Naive thymus-derived CD8-positive, alpha-beta T cell (primary cell): ENCODE data around the gene ABCA2. TPM values are rescaled to one million over a fixed set of nuclear protein-coding genes. Genes with fewer than 3 reads are reported as not detected.

Experiments
- ATAC-seq, 2 donors: fragments of 150-1000 bp; cut with Tn5 transposase in 1 of 2; sonication (Bioruptor Pico), chemical (Tn5 transposase) in 1 of 2; 1 replicate in 1 of 2; 2 replicates in 1 of 2; pipeline ENCODE4 v1.10.0; 2021; ENCODE audit warnings: mild to moderate bottlenecking in 2 of 2, moderate library complexity in 2 of 2
- POLR2A ChIA-PET: fragments of 350-600 bp; sonication (Branson Sonifier 250); formaldehyde crosslinking; loops from one replicate; lab custom pipeline; 2021; ENCODE audit warnings: antibody characterized with exemption; lab: Charles Lee
- DNase-seq, 10 donors: peaks; one replicate each; pipeline versions ENCODE4 v3.0.0 to v3.0.0-alpha.2; 2020 to 2022
- H3K27ac Mint-ChIP-seq, 10 donors: one replicate each; pipeline ENCODE4 v1.8.0; 2020 to 2022; ENCODE audit warnings: mild to moderate bottlenecking in 10 of 10, mixed read lengths in 10 of 10, moderate library complexity in 4 of 10, inconsistent platforms in 1 of 10
- H3K27me3 Mint-ChIP-seq, 5 donors: one replicate each; pipeline ENCODE4 v1.8.0; 2021 to 2022; ENCODE audit warnings: mixed read lengths in 5 of 5
- H3K36me3 Mint-ChIP-seq, 3 donors: one replicate each; pipeline ENCODE4 v1.8.0; 2020 to 2022; ENCODE audit warnings: mixed read lengths in 3 of 3, mild to moderate bottlenecking in 2 of 3, inconsistent platforms in 1 of 3
- H3K4me1 Mint-ChIP-seq, 4 donors: one replicate each; pipeline ENCODE4 v1.8.0; 2021 to 2022; ENCODE audit warnings: mixed read lengths in 4 of 4
- H3K4me3 Mint-ChIP-seq, 10 donors: one replicate each; pipeline ENCODE4 v1.8.0; 2020 to 2022; ENCODE audit warnings: mild to moderate bottlenecking in 10 of 10, mixed read lengths in 10 of 10, moderate library complexity in 6 of 10, inconsistent platforms in 1 of 10
- H3K9me3 Mint-ChIP-seq, 9 donors: one replicate each; pipeline ENCODE4 v1.8.0; 2020 to 2022; ENCODE audit warnings: mixed read lengths in 9 of 9, mild to moderate bottlenecking in 3 of 9, inconsistent platforms in 1 of 9, moderate library complexity in 1 of 9
- polyA plus RNA-seq, 3 donors: library from polyadenylated mRNA; unstranded; fragments of 300-500 nt; fragmentation: Illumina TruSeq; gene quantifications; one replicate each; pipeline ENCODE4 v1.2.3, GENCODE V29; 2021
- total RNA-seq, 8 experiments: library from RNA in 2 of 8; stranded (reverse) in 2 of 8; gene quantifications; one replicate each; pipeline ENCODE4 v1.2.3 and lab custom pipeline; 2021 to 2026

Gene ABCA2
- total and polyA plus RNA-seq, 5 experiments from 2014 or later, result 3.9 to 41.5 (median 9.4) TPM

DNA sequence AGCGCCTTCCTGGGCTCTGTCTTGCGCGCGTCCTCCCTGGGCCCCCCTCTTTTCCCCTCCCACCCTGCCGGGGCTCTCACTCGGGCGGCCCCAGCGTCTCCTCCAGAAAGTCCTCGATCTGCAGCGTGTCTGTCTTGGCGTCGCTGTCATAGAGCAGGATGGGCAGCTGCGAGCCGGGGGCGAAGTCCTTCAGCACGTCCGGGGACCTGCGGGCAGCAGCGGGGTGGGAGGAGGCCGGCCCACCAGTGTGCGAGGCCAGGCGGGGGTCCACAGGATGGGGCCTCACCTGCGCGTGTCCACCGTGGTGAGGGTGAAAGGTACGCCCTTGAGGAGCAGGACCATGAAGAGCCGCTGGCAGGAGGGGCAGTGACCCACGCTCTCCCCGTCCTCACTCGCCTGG lies 32.7 kb downstream of the ABCA2 start:
- POLR2A ChIA-PET, result interaction anchor here (1.0 to 9.3 kb wide), 13 partner anchors 10 to 205 kb away, joined by 3 to 113 read pairs (median 5); partner anchors contain the start of genes C8G, CCDC183, FBXW5 and FUT7
- no peaks in the 10 kb centered on the region for H3K9me3 Mint-ChIP-seq
- H3K27me3 Mint-ChIP-seq, result no peaks in the 10 kb centered on the region
- ATAC-seq (no peak), DNase-seq (no peak)
- H3K36me3 Mint-ChIP-seq, result peaks cover 0 to 5% (median 2%) of the 10 kb centered on the region in 3 donors
- peaks cover 21 to 60% (median 58%) of the 10 kb centered on the region in 4 donors for H3K4me1 Mint-ChIP-seq
- peak overlapping the region in 4 of 10 donors; percentile 30 to 56 (median 45) for H3K4me3 Mint-ChIP-seq
- peak overlapping the region in 3 of 10 donors; percentile 24 to 48 (median 36) for H3K27ac Mint-ChIP-seq

DNA sequence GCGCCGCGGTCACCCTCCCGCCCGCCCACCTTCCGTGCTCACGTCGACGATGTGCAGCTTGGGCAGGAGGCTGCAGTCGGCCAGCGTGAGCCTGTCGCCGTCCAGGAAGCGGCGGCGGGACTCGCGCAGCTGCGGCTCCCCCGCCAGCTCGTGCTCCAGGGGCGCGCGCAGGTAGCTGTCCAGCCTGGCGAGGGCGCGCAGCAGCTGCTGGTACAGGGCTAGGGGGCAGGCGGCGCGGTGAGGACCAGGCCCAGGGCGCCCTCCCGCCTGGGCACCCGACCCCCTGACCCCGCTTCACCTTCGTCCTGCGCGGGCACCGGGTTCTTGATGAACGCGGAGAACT lies 33.2 kb downstream of the ABCA2 start:
- DNase-seq, result no peak

DNA sequence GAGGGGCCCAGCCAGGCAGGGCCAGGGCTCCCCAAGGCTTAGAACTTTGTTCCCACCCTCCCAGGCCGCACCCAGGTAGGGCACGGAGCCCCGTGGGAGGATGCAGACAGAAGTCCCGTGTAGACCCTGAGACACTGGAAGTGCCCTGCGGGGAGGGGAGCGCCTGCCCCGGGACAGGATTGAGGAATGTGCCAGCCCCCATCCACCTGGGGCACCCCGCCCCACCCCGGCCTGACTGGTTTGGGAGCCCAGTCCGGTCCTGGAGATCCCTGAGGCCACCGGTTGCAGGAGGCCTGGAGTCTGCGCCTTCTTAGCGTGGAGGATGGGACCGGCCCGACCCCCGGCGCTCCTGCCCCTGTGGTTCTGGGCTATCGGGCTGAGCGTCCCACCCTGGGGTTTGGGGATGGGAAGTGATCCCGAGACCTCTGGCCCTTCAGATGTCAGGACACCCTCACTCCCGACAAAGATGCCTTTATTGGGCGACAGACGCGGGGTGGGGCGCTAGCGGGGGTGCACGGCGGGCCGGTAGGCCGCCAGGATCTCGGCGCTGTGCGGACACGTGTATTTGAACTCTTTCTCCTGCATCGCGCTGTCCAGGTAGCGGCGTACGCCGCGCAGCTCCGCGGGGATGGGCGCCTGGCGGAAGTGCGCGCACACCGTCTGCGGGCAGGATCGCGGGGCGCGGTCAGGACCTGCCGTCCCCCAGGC lies 33.7 kb downstream of the ABCA2 start:
- H3K27ac Mint-ChIP-seq, result peak overlapping the region in 5 of 10 donors; percentile 64 to 96 (median 91)
- peak overlapping the region; percentile 42 to 93 (median 88) for H3K4me3 Mint-ChIP-seq
- DNase-seq (no peak), ATAC-seq (no peak)
- peaks cover 17 to 54% (median 50%) of the 10 kb centered on the region in 4 donors for H3K4me1 Mint-ChIP-seq
- POLR2A ChIA-PET, result interaction anchor here (0.6 to 9.3 kb wide), 7 partner anchors 7 to 514 kb away, joined by 4 to 113 read pairs (median 10); partner anchors contain the start of genes AJM1, C8G, FBXW5 and PTGDS
- H3K36me3 Mint-ChIP-seq, result peaks cover 0 to 5% (median 2%) of the 10 kb centered on the region in 3 donors
- H3K27me3 Mint-ChIP-seq, result no peaks in the 10 kb centered on the region
- no peaks in the 10 kb centered on the region for H3K9me3 Mint-ChIP-seq

More for the DNA sequence above, 33.2 kb downstream of the ABCA2 start:
- Mint-ChIP-seq H3K36me3 (peaks cover 0 to 5% (median 2%) of the 10 kb centered on the region in 3 donors), H3K9me3 (no peaks in the 10 kb centered on the region), H3K4me1 (peaks cover 17 to 55% (median 54%) of the 10 kb centered on the region in 4 donors), H3K27me3 (no peaks in the 10 kb centered on the region), H3K4me3 (peak overlapping the region in 1 of 10 donors; percentile 43), H3K27ac (peak overlapping the region in 1 of 10 donors; percentile 70)
- no peak for ATAC-seq
- POLR2A ChIA-PET, result interaction anchor here (1.6 to 9.3 kb wide), 3 partner anchors 40 to 48 kb away, joined by 4 to 113 read pairs (median 16); partner anchors contain the start of genes C8G and FBXW5

DNA sequence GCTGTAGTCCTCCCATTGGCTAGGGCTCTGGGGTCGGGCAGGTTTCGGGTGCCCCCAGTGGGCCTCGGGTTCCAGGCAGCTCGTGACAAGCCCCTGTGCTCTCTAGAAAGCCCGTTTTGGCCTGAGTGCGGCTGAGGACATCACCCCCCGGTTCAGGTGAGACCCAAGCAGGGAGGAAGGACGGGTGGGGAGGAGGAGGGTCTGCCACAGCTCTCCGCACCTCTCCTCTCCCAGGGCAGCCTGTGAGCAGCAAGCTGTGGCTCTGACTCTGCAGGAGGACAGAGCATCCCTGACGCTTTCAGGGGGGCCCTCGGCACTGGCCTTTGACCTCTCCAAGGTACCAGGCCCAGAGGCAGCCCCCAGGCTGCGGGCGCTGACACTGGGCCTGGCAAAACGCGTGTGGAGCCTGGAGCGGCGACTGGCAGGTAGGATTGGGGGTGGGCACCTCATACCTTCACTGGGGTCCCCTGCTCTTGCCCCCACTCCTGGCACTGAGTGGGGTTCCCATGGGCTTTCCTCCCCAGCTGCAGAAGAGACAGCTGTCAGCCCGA lies 35.1 kb downstream of the ABCA2 start:
- H3K4me3 Mint-ChIP-seq, result peak overlapping the region; percentile 84 to 93 (median 88)
- no peaks in the 10 kb centered on the region for H3K9me3 Mint-ChIP-seq
- POLR2A ChIA-PET, result interaction anchor here (0.6 to 9.3 kb wide), 21 partner anchors 9 to 248 kb away, joined by 3 to 113 read pairs (median 5); partner anchors contain the start of genes ABCA2, AJM1, C8G and EDF1
- ATAC-seq (no peak), DNase-seq (peak in 1 of 10 donors; percentile 59)
- H3K4me1 Mint-ChIP-seq, result peaks cover 10 to 48% (median 39%) of the 10 kb centered on the region in 4 donors
- H3K36me3 Mint-ChIP-seq, result peaks cover 0 to 5% (median 2%) of the 10 kb centered on the region in 3 donors
- peak overlapping the region; percentile 78 to 96 (median 92) for H3K27ac Mint-ChIP-seq
- H3K27me3 Mint-ChIP-seq, result peaks cover 0 to 4% (median 0%) of the 10 kb centered on the region in 5 donors

DNA sequence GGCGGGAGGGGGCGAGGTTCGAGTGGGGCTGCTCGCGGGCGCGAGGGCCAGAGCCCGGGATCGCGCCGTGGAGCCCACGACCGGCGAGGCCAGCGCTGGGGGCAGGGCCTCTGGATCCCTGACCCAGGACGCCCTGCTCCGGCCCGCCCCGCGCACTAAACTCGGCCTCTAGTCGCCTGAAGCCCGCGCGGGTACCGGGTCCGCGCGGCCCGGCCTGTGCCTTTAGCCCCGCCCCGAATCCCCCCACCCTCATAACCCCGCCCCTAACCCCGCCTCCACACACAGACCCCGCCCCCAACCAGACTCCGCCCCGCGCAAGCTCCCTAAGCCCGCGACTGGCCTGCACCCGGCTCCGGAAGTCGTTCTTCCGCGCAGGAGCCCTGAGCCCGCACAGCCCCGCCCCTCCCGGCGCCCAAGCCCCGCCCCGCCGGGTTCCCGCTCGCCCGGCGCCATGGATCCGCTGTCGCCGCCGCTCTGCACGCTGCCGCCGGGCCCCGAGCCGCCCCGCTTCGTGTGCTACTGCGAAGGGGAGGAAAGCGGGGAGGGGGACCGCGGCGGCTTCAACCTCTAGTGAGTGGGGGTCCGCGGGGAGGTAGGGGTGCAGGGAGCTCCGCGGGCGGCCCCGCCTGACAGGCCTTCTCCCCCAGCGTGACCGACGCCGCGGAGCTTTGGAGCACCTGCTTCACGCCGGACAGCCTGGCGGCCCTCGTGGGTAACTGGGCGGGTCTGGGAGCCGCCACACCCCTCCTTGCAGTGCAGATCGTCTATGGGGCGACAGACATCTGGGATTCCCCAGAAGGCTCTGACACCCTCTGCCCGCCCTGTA lies 35.8 kb downstream of the ABCA2 start, which contains the start of gene PAXX:
PAXX (plus strand) TSS at position 430 of the 826 bp plus-strand sequence; CDS start at position 452, 22 bp downstream.
- Mint-ChIP-seq H3K4me1 (peaks cover 7 to 42% (median 34%) of the 10 kb centered on the region in 4 donors), H3K4me3 (peak within 1 kb of the TSS; percentile 84 to 93 (median 88)), H3K9me3 (no peaks in the 10 kb centered on the region), H3K36me3 (peaks cover 0 to 5% (median 2%) of the 10 kb centered on the region in 3 donors), H3K27me3 (peaks cover 0 to 7% (median 0%) of the 10 kb centered on the region in 5 donors), H3K27ac (peak within 1 kb of the TSS; percentile 78 to 96 (median 92))
- DNase-seq (peak; percentile 86 to 97 (median 92)), ATAC-seq (peak; percentile 80 to 83)
- POLR2A ChIA-PET, result interaction anchor here (0.6 to 9.3 kb wide), 24 partner anchors 9 to 231 kb away, joined by 3 to 113 read pairs (median 6); partner anchors contain the start of genes ABCA2, AJM1, C8G and EDF1

DNA sequence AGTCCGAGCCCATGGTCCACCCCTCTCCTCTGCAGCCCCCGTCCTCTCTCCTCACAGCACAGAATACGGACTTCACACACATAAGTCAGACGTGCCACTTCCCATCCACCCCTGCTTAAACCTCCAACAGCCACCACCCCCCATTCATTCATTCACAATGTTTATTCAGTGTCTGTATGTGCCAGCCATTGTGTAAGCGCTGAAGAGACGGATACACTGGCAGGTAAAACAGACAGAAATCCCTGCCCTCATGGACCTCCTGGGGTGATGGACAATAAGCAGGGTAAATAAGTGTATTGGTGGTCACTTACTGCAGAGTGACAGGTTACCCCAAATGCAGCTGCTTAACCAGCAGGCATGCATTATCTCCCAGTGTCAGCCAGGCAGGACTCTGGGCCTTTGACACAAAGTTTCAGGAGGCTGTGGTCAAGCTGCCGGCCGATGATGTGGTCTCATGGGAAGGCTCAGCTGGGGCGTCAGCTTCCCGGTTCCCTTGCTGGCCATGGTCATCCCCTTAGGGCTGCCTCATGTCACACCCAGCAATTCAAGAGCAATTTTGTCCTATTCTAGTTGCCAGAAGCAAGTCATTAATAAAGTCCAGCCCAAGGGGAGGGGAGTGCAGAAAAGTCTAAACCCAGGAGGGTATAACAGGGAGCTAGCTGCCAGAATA lies 37.7 kb downstream of the ABCA2 start:
- Mint-ChIP-seq H3K36me3 (peaks cover 0 to 5% (median 2%) of the 10 kb centered on the region in 3 donors), H3K27me3 (peaks cover 0 to 11% (median 0%) of the 10 kb centered on the region in 5 donors), H3K4me3 (peak overlapping the region; percentile 56 to 91 (median 84)), H3K27ac (peak overlapping the region in 7 of 10 donors; percentile 11 to 87 (median 74)), H3K4me1 (peaks cover 7 to 29% (median 23%) of the 10 kb centered on the region in 4 donors), H3K9me3 (no peaks in the 10 kb centered on the region)
- POLR2A ChIA-PET, result interaction anchor here (4.1 to 9.3 kb wide), 2 partner anchors 14 to 43 kb away, joined by 45 to 113 read pairs; partner anchors contain the start of genes C8G, FBXW5 and PTGDS
- no peak for DNase-seq
- no peak for ATAC-seq

DNA sequence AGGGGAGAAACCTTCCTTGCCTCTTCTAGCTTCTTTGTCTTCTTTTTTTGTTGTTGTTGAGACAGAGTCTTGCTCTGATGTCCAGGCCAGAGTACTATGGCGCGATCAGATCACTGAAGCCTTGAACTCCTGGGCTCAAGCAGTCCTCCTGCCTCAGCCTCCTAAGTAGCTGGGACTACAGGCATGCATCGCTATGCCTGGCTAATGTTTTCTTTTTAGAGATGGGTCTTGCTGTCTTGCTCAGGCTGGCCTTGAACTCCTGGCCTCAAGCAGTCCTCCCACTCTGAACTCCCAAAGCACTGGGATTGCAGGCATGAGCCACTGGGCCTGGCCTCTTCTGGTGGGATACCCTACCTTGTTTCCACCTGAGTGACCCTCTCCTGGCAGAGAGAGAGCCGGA lies 39.2 kb downstream of the ABCA2 start:
- Mint-ChIP-seq H3K9me3 (no peaks in the 10 kb centered on the region), H3K36me3 (peaks cover 0 to 4% (median 2%) of the 10 kb centered on the region in 3 donors), H3K4me3 (no peak overlapping the region), H3K27ac (peak overlapping the region in 1 of 10 donors; percentile 70), H3K27me3 (peaks cover 2 to 14% (median 7%) of the 10 kb centered on the region in 5 donors), H3K4me1 (peaks cover 10 to 31% (median 25%) of the 10 kb centered on the region in 4 donors)
- DNase-seq (no peak), ATAC-seq (no peak)
- POLR2A ChIA-PET, result interaction anchor here (0.6 to 1.3 kb wide), 3 partner anchors 8 to 34 kb away, joined by 4 to 5 read pairs (median 4); partner anchors contain the start of gene CLIC3

DNA sequence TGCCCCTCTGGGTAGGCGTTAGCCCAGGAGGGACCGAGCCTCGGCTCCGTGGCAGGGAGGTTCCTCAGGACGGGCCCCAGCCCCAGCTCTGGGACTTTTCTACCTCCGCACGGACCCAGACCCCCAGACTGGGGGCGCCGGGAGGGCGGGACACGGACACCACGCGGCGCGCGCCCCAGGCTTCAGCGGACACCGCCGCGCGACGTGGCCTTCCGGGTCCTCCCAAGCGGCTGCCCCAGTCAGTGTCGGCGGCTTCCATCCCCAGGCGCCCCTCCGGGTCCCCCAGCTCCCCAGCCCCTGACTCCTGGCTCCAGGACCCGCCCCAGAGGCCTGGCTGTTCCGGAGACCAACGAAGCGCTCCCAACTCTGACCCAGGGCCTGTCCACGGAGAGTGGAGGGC lies 42.2 kb downstream of the ABCA2 start:
- peak overlapping the region in 5 of 10 donors; percentile 29 to 79 (median 46) for H3K4me3 Mint-ChIP-seq
- H3K27me3 Mint-ChIP-seq, result peaks cover 3 to 27% (median 13%) of the 10 kb centered on the region in 5 donors
- POLR2A ChIA-PET, result interaction anchor here (1.0 to 1.7 kb wide), 5 partner anchors 9 to 40 kb away, joined by 3 to 6 read pairs (median 5); partner anchors contain the start of genes LCN12 and PTGDS
- no peaks in the 10 kb centered on the region for H3K36me3 Mint-ChIP-seq
- H3K9me3 Mint-ChIP-seq, result no peaks in the 10 kb centered on the region
- H3K27ac Mint-ChIP-seq, result no peak overlapping the region
- no peak for DNase-seq
- peak in 1 of 2 donors; percentile 15 for ATAC-seq
- H3K4me1 Mint-ChIP-seq, result peaks cover 3 to 13% (median 10%) of the 10 kb centered on the region in 4 donors

DNA sequence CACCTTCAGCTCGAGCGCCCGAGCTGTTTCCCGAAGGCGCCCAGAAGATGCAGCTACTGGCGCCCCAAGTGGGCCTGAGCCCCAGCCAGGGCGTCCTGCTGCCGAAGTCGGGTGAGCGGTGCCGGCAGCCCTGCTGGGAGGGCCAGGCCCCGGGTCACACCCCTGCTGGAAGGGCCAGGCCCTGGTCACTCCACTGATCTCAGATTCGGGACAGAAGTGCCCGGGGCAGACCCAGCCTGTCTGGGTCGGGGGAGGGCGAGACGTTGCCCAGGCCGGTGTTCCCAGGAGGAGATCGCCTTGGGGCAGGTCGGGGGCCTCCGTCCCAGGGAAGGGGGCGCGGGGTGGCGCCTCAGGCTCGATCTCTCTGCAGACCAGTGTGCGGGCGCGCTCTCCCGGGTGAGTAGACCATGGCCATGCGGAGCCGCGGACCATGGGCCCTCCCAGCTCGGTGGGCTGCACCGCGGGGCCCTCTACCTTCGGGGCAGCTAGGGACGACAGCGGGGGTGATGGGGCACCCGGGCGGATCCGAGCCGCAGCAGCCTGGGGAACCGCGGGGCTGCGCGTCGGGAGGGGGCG lies 42.9 kb downstream of the ABCA2 start:
- Mint-ChIP-seq H3K27me3 (peaks cover 3 to 27% (median 13%) of the 10 kb centered on the region in 5 donors), H3K4me1 (peaks cover 3 to 9% (median 8%) of the 10 kb centered on the region in 4 donors), H3K4me3 (peak overlapping the region in 7 of 10 donors; percentile 24 to 84 (median 63)), H3K27ac (no peak overlapping the region), H3K36me3 (no peaks in the 10 kb centered on the region), H3K9me3 (no peaks in the 10 kb centered on the region)
- ATAC-seq (peak; percentile 71 to 73), DNase-seq (no peak)
- POLR2A ChIA-PET, result interaction anchor here (1.5 to 1.7 kb wide), 3 partner anchors 8 to 34 kb away, joined by 5 to 6 read pairs (median 5); partner anchors contain the start of gene PTGDS

DNA sequence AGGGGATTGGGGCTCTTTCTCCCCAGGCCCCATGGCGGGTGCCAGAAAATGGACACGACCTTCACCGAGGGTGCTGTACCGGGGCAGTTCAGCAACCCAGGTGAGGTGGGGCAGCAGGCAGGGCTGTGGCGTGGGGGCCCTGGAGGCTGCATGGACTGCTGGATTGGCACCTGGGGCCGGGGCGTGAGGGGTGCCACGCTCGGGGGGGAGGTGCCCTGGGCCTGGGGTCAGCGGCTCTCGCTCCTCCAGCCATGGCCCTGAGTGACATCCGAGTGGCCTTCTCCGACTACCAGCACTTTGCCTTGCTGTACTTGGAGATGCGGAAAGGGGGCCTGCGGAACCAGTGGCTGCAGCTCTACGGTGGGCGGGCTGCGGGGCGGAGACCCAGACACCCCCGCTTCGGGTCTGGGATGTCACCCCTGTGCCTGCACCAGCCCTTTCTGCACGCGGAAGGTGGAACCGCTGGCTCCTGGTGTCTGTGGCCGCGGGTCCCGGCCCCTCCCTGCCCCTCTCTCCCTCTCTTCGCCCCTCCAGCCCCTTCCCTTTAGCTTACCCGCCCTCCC lies 43.5 kb downstream of the ABCA2 start:
- DNase-seq (no peak), ATAC-seq (peak; percentile 64 to 68)
- Mint-ChIP-seq H3K27ac (no peak overlapping the region), H3K27me3 (peaks cover 3 to 27% (median 13%) of the 10 kb centered on the region in 5 donors), H3K9me3 (no peaks in the 10 kb centered on the region), H3K4me1 (peaks cover 3 to 9% (median 8%) of the 10 kb centered on the region in 4 donors), H3K4me3 (peak overlapping the region in 7 of 10 donors; percentile 24 to 84 (median 63)), H3K36me3 (no peaks in the 10 kb centered on the region)
- POLR2A ChIA-PET, result interaction anchor here (1.5 to 1.7 kb wide), 3 partner anchors 8 to 34 kb away, joined by 5 to 6 read pairs (median 5); partner anchors contain the start of gene PTGDS
